Neural progenitor cell (in vitro differentiated cells): Measurements from ENCODE around the gene POF1B. TPM values are rescaled to one million over a fixed set of nuclear protein-coding genes. Genes with fewer than 3 reads are reported as not detected.

Experiments used
- DNase-seq: peaks from one replicate; pipeline ENCODE4 v3.0.0-alpha.2; 2016; ENCODE audit warnings: low spot score
- H2AFZ ChIP-seq: fragments of 200-600 bp; sonication (generic); replicated peaks from 2 replicates; pipeline ENCODE4 v1.6.1; 2016; ENCODE audit warnings: antibody characterized with exemption
- H3F3A ChIP-seq: fragments of 200-600 bp; sonication (generic); 2 replicates; pipeline ENCODE4 v1.6.1; 2016; ENCODE audit warnings: antibody characterized with exemption, low read depth
- H3K27ac ChIP-seq: fragments of 200-600 bp; sonication (generic); 2 replicates; pipeline ENCODE4 v1.5.1; 2016; ENCODE audit warnings: mild to moderate bottlenecking
- H3K27me3 ChIP-seq: fragments of 200-600 bp; sonication (generic); 2 replicates; pipeline ENCODE4 v1.6.1; 2016; ENCODE audit warnings: mild to moderate bottlenecking, moderate library complexity
- H3K36me3 ChIP-seq: fragments of 200-600 bp; sonication (generic); 2 replicates; pipeline ENCODE4 v1.5.1; 2016
- H3K4me1 ChIP-seq: fragments of 200-600 bp; sonication (generic); 2 replicates; pipeline ENCODE4 v1.6.1; 2016; ENCODE audit warnings: mixed run types
- H3K4me2 ChIP-seq: fragments of 200-600 bp; sonication (generic); 2 replicates; pipeline ENCODE4 v1.6.1; 2016
- H3K4me3 ChIP-seq: fragments of 200-600 bp; sonication (generic); 2 replicates; pipeline ENCODE4 v1.5.1; 2016
- H3K79me2 ChIP-seq: fragments of 200-600 bp; sonication (generic); 2 replicates; pipeline ENCODE4 v1.6.1; 2016; ENCODE audit warnings: low read depth
- H3K9ac ChIP-seq: fragments of 200-600 bp; sonication (generic); 2 replicates; pipeline ENCODE4 v1.6.1; 2016
- H3K9me3 ChIP-seq: fragments of 200-600 bp; sonication (generic); 2 replicates; pipeline ENCODE4 v1.5.1; 2016; ENCODE audit warnings: low read depth
- H4K20me1 ChIP-seq: fragments of 200-600 bp; sonication (generic); 2 replicates; pipeline ENCODE4 v1.6.1; 2016; ENCODE audit warnings: low read depth
- H3K27ac Mint-ChIP-seq: 3 replicates; pipeline ENCODE4 v1.8.0; 2021; ENCODE audit warnings: mixed read lengths
- H3K27me3 Mint-ChIP-seq: 2 replicates; pipeline ENCODE4 v1.8.0; 2022; ENCODE audit warnings: low read depth, mild to moderate bottlenecking, inconsistent platforms, moderate library complexity, mixed read lengths; ENCODE audit not compliant: insufficient read depth
- H3K36me3 Mint-ChIP-seq: 3 replicates; pipeline ENCODE4 v1.8.0; 2021; ENCODE audit warnings: mixed read lengths
- H3K4me1 Mint-ChIP-seq: 3 replicates; pipeline ENCODE4 v1.8.0; 2021; ENCODE audit warnings: mixed read lengths
- H3K4me3 Mint-ChIP-seq: 3 replicates; pipeline ENCODE4 v1.8.0; 2021; ENCODE audit warnings: mild to moderate bottlenecking, moderate library complexity, mixed read lengths
- H3K9me3 Mint-ChIP-seq: 3 replicates; pipeline ENCODE4 v1.8.0; 2020; ENCODE audit warnings: mixed read lengths
- EZH2 ChIP-seq: fragments of 200-600 bp; sonication (generic); IDR thresholded peaks from 2 replicates; pipeline ENCODE4 v1.6.1; 2017; ENCODE audit warnings: antibody characterized with exemption, mild to moderate bottlenecking, moderate library complexity
- EZH2phosphoT487 ChIP-seq: fragments of 200-600 bp; sonication (generic); IDR thresholded peaks from 2 replicates; pipeline ENCODE4 v1.6.1; 2017; ENCODE audit warnings: antibody characterized with exemption
- total RNA-seq: library from RNA; depleted of rRNA; stranded (reverse); fragments of >200 nt; gene quantifications from 2 replicates; pipeline ENCODE4 v1.2.3, GENCODE V29; 2015; ENCODE audit warnings: low replicate concordance
- TF ChIP-seq, protein P1 (sequence below): fragments of 200-600 bp; sonication (generic); IDR thresholded peaks from 2 replicates; pipeline ENCODE4 v1.5.1; 2017; ENCODE audit warnings: antibody characterized with exemption, mild to moderate bottlenecking

POF1B gene
- total RNA-seq, 1 donor from 2014 or later, result not detected

- TF ChIP-seq, protein P1, sequence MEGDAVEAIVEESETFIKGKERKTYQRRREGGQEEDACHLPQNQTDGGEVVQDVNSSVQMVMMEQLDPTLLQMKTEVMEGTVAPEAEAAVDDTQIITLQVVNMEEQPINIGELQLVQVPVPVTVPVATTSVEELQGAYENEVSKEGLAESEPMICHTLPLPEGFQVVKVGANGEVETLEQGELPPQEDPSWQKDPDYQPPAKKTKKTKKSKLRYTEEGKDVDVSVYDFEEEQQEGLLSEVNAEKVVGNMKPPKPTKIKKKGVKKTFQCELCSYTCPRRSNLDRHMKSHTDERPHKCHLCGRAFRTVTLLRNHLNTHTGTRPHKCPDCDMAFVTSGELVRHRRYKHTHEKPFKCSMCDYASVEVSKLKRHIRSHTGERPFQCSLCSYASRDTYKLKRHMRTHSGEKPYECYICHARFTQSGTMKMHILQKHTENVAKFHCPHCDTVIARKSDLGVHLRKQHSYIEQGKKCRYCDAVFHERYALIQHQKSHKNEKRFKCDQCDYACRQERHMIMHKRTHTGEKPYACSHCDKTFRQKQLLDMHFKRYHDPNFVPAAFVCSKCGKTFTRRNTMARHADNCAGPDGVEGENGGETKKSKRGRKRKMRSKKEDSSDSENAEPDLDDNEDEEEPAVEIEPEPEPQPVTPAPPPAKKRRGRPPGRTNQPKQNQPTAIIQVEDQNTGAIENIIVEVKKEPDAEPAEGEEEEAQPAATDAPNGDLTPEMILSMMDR, result no peak
- TF ChIP-seq EZH2, result no peak
- no peak for TF ChIP-seq EZH2phosphoT487
- H3K79me2 ChIP-seq, result no peaks in the 10 kb centered on the region
- no peaks in the 10 kb centered on the region for H3K36me3 Mint-ChIP-seq
- no peak overlapping the region for H3K4me3 ChIP-seq
- no peaks in the 10 kb centered on the region for H3K27me3 ChIP-seq
- H3K27ac ChIP-seq, result no peak overlapping the region
- H3K27ac Mint-ChIP-seq, result no peak overlapping the region
- H3K4me3 Mint-ChIP-seq, result no peak overlapping the region
- no peak overlapping the region for H3K4me2 ChIP-seq
- no peak overlapping the region for H2AFZ ChIP-seq
- peaks cover 2% of the 10 kb centered on the region for H3K9me3 ChIP-seq
- H3K4me1 ChIP-seq, result no peaks in the 10 kb centered on the region
- H3K9me3 Mint-ChIP-seq, result peaks cover 16% of the 10 kb centered on the region
- H3K27me3 Mint-ChIP-seq, result peaks cover 2% of the 10 kb centered on the region
- no peak overlapping the region for H3K9ac ChIP-seq
- H3F3A ChIP-seq, result no peaks in the 10 kb centered on the region
- no peak for DNase-seq
- H3K36me3 ChIP-seq, result no peaks in the 10 kb centered on the region
- peaks cover 10% of the 10 kb centered on the region for H3K4me1 Mint-ChIP-seq
- H4K20me1 ChIP-seq, result no peaks in the 10 kb centered on the region
These were observed 20.4 kb downstream of the POF1B start for GRCh38 chrX:85359051-85359450.

- H3K27me3 ChIP-seq, result no peaks in the 10 kb centered on the region
- DNase-seq, result no peak
- H3K27ac ChIP-seq, result no peak overlapping the region
- H3K9ac ChIP-seq, result no peak overlapping the region
- Mint-ChIP-seq H3K4me3 (no peak overlapping the region), H3K4me1 (no peaks in the 10 kb centered on the region), H3K9me3 (no peaks in the 10 kb centered on the region), H3K27me3 (no peaks in the 10 kb centered on the region), H3K36me3 (no peaks in the 10 kb centered on the region), H3K27ac (no peak overlapping the region)
- H3K4me1 ChIP-seq, result no peaks in the 10 kb centered on the region
- no peaks in the 10 kb centered on the region for H3F3A ChIP-seq
- H3K9me3 ChIP-seq, result no peaks in the 10 kb centered on the region
- no peaks in the 10 kb centered on the region for H4K20me1 ChIP-seq
- no peaks in the 10 kb centered on the region for H3K79me2 ChIP-seq
- no peak overlapping the region for H3K4me3 ChIP-seq
- H2AFZ ChIP-seq, result no peak overlapping the region
- H3K36me3 ChIP-seq, result no peaks in the 10 kb centered on the region
- TF ChIP-seq, protein P1, result no peak
- no peak for TF ChIP-seq EZH2
- no peak for TF ChIP-seq EZH2phosphoT487
- H3K4me2 ChIP-seq, result no peak overlapping the region
These were observed 33.9 kb downstream of the POF1B start for GRCh38 chrX:85345523-85345922.

- Mint-ChIP-seq H3K36me3 (no peaks in the 10 kb centered on the region), H3K27me3 (peaks cover 2% of the 10 kb centered on the region), H3K4me3 (no peak overlapping the region), H3K27ac (no peak overlapping the region), H3K4me1 (no peaks in the 10 kb centered on the region), H3K9me3 (peaks cover 10% of the 10 kb centered on the region)
- Histone ChIP-seq H3K79me2 (no peaks in the 10 kb centered on the region), H3K27ac (no peak overlapping the region), H3K36me3 (no peaks in the 10 kb centered on the region), H3K9me3 (no peaks in the 10 kb centered on the region), H3K4me1 (no peaks in the 10 kb centered on the region), H3K27me3 (no peaks in the 10 kb centered on the region), H3K4me3 (no peak overlapping the region), H3K9ac (no peak overlapping the region), H2AFZ (no peak overlapping the region), H3K4me2 (no peak overlapping the region), H4K20me1 (no peaks in the 10 kb centered on the region), H3F3A (no peaks in the 10 kb centered on the region)
- TF ChIP-seq, protein P1, result no peak
- TF ChIP-seq EZH2phosphoT487 (no peak), EZH2 (no peak)
- DNase-seq, result no peak
These were observed 52.5 kb downstream of the POF1B start for GRCh38 chrX:85327060-85327333.
